HL-60 (cell line): ENCODE results near the gene RLF.

Source experiments
- DNase-seq, 2 experiments: peaks; one replicate each; pipeline ENCODE4 v3.0.0-alpha.2; 2010 to 2020; ENCODE audit warnings: low read depth in 1 of 2, low spot score in 1 of 2
- H3K27ac ChIP-seq: fragments of 250-450 bp; sonication (Bioruptor Pico); replicated peaks from 2 replicates; pipeline ENCODE4 v1.5.1; 2020; ENCODE audit warnings: mild to moderate bottlenecking, moderate library complexity
- H3K27me3 ChIP-seq: fragments of 250-450 bp; sonication (Bioruptor Pico); 2 replicates; pipeline ENCODE4 v1.5.1; 2021; ENCODE audit warnings: mild to moderate bottlenecking, moderate library complexity; ENCODE audit not compliant: insufficient read depth, poor library complexity, severe bottlenecking
- H3K4me3 ChIP-seq: replicated peaks from 2 replicates; pipeline ENCODE4 v1.5.1; 2011; ENCODE audit warnings: mild to moderate bottlenecking, control low read depth, low read length; ENCODE audit not compliant: insufficient read depth
- CTCF ChIP-seq: IDR thresholded peaks from one replicate; pipeline ENCODE4 v1.5.1; 2011; ENCODE audit warnings: low read length, control low read depth, inconsistent platforms; ENCODE audit not compliant: insufficient read depth
- GABPA ChIP-seq: IDR thresholded peaks from 2 replicates; pipeline ENCODE4 v1.6.1; 2012; ENCODE audit warnings: low read depth
- POLR2AphosphoS5 ChIP-seq: IDR thresholded peaks from 2 replicates; pipeline ENCODE4 v1.6.1; 2012; ENCODE audit warnings: low read depth
- REST ChIP-seq: IDR thresholded peaks from 2 replicates; pipeline ENCODE4 v1.6.1; 2012; ENCODE audit warnings: low read depth; ENCODE audit not compliant: insufficient replicate concordance
- SPI1 ChIP-seq: IDR thresholded peaks from 2 replicates; pipeline ENCODE4 v1.6.1; 2012; ENCODE audit warnings: low read depth, mild to moderate bottlenecking, borderline replicate concordance
- long read RNA-seq: library from polyadenylated mRNA; unstranded; transcript quantifications from one replicate; pipeline ENCODE4 v2.0.0, GENCODE V29; 2020

Gene RLF
- long read RNA-seq, full-length matches to known transcripts: 102 of 126 reads
- long read RNA-seq, partial matches to known transcripts: 4 of 126 reads
- long read RNA-seq, other reads (novel, unspliced or antisense): 20 of 126 reads

- Histone ChIP-seq H3K4me3 (peak within 1 kb of the TSS; percentile 97), H3K27me3 (no peaks in the 10 kb centered on the region), H3K27ac (peak within 1 kb of the TSS; percentile 82)
- peak; percentile 83 to 93 for DNase-seq
- TF ChIP-seq REST (peak; percentile 39), GABPA (no peak), POLR2AphosphoS5 (peak; percentile 92)
Measured at GRCh38 chr1:40161125-40161887, at the start of gene RLF. TSS of gene RLF (plus strand) at chr1:40161387. CDS start at chr1:40161400, 13 bp downstream.

- H3K4me3 ChIP-seq: no peak overlapping the region
- H3K27me3 ChIP-seq: no peaks in the 10 kb centered on the region
- no peak overlapping the region for H3K27ac ChIP-seq
- TF ChIP-seq POLR2AphosphoS5 (no peak), GABPA (no peak), REST (no peak), SPI1 (no peak), CTCF (no peak)
- DNase-seq: no peak
Measured at GRCh38 chr1:40114400-40114799, 46.8 kb upstream of the RLF start.

- no peak for DNase-seq
- no peak for TF ChIP-seq GABPA
- no peak for TF ChIP-seq POLR2AphosphoS5
- TF ChIP-seq CTCF: no peak
- TF ChIP-seq SPI1: no peak
- no peak for TF ChIP-seq REST
- Histone ChIP-seq H3K27ac (no peak overlapping the region), H3K27me3 (no peaks in the 10 kb centered on the region), H3K4me3 (no peak overlapping the region)
Measured at GRCh38 chr1:40120128-40120527, 41.1 kb upstream of the RLF start.
